NCI-H1105 (cell line): ENCODE measurements around the gene CCNL2.

Source experiments
- DNase-seq: peaks from one replicate; lab custom pipeline; 2025; lab: John Stamatoyannopoulos, UW

Gene CCNL2

GRCh38 chr1:1355416-1355815 lies 43.7 kb downstream of the CCNL2 start:
- DNase-seq = peak; percentile 13

DNA sequence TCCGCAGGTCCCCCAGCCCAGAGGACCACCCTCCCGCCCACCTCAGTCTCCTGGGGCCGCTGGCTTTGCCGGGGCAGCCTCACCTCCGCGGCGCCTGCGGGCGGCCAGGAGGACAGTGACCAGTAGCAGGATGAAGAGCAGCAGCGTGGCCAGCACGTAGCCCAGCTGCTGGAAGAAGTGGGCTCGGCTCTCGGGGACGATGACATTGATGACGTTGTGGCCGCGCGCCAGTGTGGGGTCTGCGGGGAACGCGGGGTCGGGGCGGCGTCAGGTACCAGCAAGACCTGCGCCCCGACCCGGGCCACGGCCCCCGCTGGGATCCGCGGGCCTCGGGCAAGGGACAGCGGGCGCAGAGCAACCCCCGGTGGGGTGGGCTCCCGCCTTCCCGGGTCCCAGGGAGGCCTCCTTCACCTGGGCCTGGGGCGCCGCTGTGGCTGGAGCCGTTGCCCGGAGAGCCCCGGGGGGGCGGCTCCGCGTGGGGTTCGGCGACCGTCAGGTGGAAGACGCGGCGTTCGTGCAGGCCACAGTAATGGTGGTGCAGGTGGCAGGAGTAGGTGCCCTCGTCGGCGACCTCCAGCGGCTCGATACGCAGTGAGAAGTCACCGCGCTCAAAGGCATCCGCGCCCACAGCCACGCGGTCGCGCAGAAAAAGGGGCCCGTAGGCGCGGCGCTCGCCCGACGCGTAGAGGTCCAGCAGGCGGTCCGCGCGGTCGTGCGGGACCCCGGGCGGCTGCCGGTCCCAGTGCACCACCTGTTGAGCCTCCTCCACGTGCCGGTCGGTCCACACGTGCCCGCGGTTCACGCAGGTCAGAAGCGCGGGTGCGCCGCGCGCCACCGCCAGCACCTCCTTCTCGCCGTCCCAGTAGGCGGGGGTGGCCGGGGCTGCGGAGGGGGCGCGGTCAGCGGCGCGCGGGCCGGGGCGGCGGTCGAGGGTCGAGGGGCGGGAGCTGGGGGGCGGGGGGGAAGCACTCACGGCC lies 44.6 kb downstream of the CCNL2 start:
- no peak for DNase-seq

DNA sequence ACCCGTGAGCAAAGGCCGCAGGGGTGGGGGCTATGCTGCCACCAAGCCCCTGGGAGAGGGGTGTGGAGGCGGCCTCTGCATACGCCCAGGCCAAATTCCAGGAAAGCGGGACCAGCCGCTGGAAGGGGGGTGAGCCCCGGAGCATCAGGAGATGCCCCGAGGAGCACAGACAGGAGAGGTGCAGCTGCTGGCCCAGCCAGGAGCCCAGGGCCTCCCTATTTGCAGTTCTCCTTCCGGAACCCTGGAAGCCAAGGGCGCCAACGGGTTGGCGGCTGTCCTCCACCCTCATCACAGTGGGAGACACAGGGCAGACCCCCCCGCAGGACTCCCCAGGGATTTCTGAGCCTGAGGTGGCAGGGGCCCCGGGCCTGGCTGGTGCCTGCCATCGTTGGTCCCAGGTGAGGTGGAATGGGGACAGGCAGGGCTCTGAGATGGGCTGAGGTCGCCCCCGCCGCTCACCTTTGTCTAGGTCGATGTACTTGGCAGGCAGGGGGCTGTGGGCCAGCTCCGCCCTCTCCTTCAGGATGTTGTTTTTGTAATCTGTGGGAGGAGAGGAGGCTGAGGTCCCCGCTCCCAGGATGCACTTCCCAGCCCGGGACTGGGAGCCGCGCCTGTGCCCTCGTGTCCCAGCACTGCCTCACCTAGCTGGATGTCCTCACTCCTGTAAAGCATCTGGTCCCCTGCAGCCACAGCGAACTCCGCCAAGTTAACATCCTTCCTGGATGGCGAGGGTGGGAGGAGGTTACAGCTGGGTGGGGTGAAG lies 45.6 kb downstream of the CCNL2 start:
- DNase-seq = no peak

GRCh38 chr1:1352786-1353388 lies 46.2 kb downstream of the CCNL2 start:
- DNase-seq = no peak

GRCh38 chr1:1351511-1352427 lies 47.4 kb downstream of the CCNL2 start:
- DNase-seq = no peak

DNA sequence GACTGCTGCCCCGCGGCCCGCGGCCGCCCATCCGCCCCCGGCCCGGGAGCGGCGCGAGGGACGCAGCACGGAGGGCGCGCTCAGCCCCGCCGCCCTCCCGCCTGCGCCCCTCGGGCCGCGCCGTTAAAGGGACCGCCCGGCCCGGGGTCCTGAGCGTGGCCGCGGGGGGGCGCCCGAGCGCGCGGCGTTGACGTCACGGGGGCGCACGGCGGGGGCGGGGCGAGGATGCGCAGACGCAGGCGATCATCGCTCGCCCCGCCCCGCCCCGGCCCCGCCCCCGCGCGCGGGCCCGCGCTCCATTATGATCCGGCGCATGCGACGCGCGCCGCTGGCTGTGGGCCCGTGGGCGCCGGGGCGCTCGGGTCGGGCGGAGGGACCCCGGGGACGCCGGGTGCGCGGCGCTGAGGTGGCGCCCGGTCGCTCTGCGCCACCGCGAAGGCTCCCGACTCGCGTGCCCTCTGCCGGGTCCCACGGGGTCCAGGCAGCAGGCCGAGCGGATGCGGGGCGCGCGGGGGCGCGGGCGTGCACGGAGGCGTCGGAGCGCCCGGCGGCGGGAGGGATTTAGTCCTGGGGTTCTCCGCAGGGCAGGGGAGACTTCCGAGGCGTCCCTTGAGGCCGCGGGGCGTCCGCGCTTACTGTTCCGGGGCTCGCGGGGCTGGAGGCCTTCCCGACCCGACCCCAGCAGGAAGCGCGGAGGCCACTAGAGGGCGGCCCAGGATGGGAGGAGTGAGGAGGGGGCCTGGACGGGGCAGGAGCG lies 49.7 kb downstream of the CCNL2 start, which contains the start of gene DVL1:
Gene DVL1 (minus strand): TSS at position 163 of the 757 bp plus-strand sequence. CDS start 353 bp downstream, outside the sequence.
- peak; percentile 52 for DNase-seq

DNA sequence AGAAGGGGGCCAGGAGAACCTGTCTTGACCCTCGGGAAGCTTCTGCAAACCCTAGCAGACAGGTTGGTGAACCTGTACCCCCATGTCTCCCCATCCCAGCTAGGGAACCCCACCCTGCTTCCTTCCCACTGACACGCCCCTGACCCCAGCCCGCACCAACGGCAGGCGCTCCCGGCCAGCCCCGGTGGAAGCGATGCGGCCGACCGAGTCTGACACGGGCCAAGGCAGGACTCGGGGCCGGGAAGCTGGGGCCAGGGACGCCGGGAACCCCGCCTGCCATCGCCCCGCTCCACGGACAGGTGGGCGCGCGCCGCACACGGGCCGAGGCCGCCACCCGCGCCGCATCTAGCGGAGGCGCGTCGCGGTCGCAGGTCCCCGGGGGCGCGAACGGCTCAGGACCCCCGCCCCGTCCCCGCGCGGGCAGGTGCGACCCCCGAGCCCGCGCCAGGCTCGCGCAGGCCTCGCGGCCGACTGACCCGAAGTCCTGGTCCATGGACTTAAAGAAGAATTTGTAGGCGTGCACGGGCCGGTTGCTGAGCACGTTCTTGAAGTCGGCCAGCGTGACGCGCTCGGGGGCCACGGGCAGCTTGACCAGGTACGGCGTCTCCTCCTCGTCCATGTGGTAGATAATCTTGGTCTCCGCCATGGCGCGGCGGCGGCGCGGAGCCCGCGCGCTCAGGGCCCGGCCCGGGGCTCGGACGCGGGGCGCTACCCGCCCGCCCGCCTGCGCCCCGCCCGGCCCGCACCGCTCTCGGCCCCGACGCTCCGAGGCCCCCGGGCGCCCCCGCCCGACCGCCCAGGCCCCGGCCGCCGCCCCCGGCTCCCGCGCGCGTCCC lies 50.5 kb downstream of the CCNL2 start:
- no peak for DNase-seq

DNA sequence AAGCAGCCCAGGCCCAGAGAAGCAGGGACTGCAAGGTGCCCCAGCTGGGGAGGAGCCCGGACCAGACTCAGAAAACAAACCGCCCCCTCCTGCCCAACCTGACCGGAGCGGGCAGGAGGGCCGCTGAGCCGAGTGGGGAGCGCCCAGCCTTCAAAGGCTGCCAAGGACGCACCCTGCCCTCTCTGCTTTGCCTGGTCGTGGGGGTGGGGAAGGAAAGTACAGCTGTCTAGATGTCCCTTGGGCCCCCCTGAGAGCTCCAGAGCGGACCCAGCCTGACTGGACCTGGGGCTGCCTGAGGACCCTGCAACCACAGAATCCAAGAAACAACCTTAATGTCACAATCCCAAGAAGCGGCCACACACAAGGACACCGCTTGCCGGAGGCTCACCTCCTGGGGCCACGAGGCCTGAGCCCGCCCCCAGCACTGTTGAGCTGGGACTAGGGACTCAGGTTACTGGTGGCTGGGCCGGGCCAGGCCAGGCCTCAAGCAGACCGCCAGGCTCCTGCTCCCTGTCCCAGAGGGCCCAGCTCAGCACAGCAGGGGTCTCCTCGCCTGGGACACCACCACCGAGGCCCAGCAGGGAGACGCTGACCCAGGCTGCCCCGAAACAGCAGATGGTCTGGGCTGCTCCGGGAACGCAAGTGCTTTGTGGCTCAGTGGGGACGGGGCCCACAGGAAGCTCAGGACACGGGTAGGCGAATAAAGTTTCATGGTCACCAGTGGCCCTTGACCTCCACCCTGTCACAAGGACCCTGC lies 51.3 kb downstream of the CCNL2 start:
- no peak for DNase-seq

GRCh38 chr1:1347026-1347595 lies 52.0 kb downstream of the CCNL2 start:
- no peak for DNase-seq

DNA sequence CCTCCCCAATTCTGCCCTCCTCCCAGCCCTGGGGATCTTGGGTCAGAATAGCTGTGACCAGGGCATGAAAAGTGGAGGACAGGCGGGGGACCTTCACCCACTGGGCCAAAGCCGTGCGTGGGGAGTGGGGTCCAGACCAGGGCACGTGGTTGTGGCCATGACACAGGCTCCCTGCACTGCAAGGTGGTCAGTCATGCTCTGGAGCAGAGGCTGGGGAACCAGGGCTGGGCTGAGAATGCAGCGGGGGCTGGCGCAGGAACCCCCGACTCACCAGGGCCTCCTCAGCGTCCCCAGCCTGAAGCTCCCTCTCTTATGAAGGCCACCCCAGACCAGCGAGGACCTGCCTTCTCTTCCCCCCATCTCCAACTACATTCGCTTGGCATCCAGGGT lies 52.6 kb downstream of the CCNL2 start:
- no peak for DNase-seq

GRCh38 chr1:1345860-1346500 lies 53.2 kb downstream of the CCNL2 start:
- DNase-seq = no peak

GRCh38 chr1:1345384-1345783 lies 53.8 kb downstream of the CCNL2 start:
- no peak for DNase-seq

GRCh38 chr1:1344655-1345361 lies 54.3 kb downstream of the CCNL2 start:
- DNase-seq = no peak

- DNase-seq = no peak
These were observed 55.2 kb downstream of the CCNL2 start for GRCh38 chr1:1343811-1344421.

- DNase-seq = no peak
These were observed 56.5 kb downstream of the CCNL2 start for GRCh38 chr1:1342584-1343115.

GRCh38 chr1:1342061-1342562 lies 57.0 kb downstream of the CCNL2 start:
- no peak for DNase-seq
